HAP-1 (cell line): Measurements from ENCODE around the gene SH3PXD2B.

ENCODE experiments used
- DNase-seq, 2 experiments: peaks; one replicate each; pipeline ENCODE4 v3.0.0-alpha.2; 2016 to 2020; ENCODE audit warnings: low spot score in 2 of 2
- H3K27me3 ChIP-seq: fragments of 250-450 bp; sonication (Bioruptor Pico); 2 replicates; pipeline ENCODE4 v1.5.1; 2020; ENCODE audit warnings: low read depth, mild to moderate bottlenecking, moderate library complexity
- H3K36me3 ChIP-seq: fragments of 250-450 bp; sonication (Bioruptor Pico); replicated peaks from 2 replicates; pipeline ENCODE4 v1.5.1; 2020; ENCODE audit warnings: mild to moderate bottlenecking
- H3K4me1 ChIP-seq: fragments of 250-450 bp; sonication (Bioruptor Pico); 2 replicates; pipeline ENCODE4 v1.5.1; 2020; ENCODE audit warnings: mild to moderate bottlenecking
- H3K4me3 ChIP-seq: fragments of 250-450 bp; sonication (Bioruptor Pico); 2 replicates; pipeline ENCODE4 v1.5.1; 2020; ENCODE audit warnings: mild to moderate bottlenecking, moderate library complexity
- H3K9me3 ChIP-seq: fragments of 250-450 bp; sonication (Bioruptor Pico); 2 replicates; pipeline ENCODE4 v1.5.1; 2020; ENCODE audit warnings: mild to moderate bottlenecking, moderate library complexity
- in situ Hi-C: fragments of 300-500 bp; cut with MboI; formaldehyde crosslinking; loops from 3 replicates; pipeline ENCODE4 v1.14.3; 2020; ENCODE audit warnings: low sequenced_read_pairs, inconsistent platforms, mixed read lengths

SH3PXD2B gene

DNA sequence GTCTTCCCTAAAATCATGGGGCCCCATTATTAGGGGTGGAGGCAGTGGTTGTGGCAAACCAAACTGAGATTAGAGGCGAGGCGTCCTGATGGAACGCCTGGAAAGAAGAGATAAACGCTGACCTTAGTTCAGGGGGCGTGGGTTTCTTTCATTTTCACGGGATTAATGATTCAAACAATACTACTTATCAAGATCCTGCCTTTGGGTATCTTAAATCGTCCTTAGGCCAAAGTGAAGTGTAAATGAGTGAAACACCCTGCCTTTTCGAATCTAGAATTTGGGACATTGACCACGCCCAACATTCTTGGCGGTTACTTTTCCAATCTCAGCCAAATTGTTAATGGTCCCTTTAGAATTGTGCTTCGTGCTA is 169.7 kb downstream of the SH3PXD2B start:
- no peaks in the 10 kb centered on the region for H3K9me3 ChIP-seq
- H3K4me1 ChIP-seq, result peaks cover 20% of the 10 kb centered on the region
- H3K36me3 ChIP-seq, result no peaks in the 10 kb centered on the region
- DNase-seq, result peak; percentile 38 to 44
- H3K4me3 ChIP-seq, result peak overlapping the region; percentile 47
- no peaks in the 10 kb centered on the region for H3K27me3 ChIP-seq
- in situ Hi-C loops, result loop anchor here (10.0 to 25.0 kb wide), 2 partner anchors 180 to 372 kb away; no protein-coding TSS in a partner anchor

DNA sequence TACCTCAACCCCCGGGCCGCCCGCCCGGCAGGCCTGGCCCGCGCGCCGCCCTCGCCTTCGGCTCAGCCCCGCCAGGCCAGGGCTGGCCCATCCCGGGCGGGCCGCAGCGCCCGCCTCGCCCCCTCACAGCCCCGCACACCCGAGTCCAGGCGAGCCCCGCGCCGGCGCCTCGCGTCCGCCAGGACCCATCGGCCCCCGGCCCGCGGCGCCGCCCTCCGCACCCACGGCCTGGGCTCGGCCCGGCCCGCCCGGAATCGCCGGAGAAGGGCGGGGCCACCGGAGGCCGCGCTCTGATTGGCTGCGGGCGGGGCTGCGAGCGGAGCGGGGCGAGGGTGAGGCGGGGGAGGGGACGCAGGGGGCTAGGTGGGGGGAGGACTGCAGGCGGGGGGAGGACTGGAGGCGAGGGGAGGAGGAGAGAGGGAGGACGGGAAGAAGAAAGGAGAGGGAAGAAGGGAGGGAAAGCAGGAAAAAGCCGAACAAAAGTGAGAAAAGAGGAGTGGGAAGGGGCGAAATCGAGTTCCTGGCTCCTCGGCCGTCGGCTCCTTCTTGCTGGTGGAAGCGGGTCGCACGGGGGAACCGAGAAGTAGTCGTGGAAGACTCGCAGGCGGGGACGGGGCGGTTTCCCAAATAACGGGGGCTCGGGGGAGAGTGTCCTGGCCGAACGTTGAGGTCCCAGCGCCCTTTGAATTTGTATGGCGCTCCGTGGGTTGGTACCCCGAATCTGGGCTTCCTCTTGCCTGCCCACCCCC is 170.3 kb downstream of the SH3PXD2B start:
- no peaks in the 10 kb centered on the region for H3K9me3 ChIP-seq
- H3K27me3 ChIP-seq, result no peaks in the 10 kb centered on the region
- H3K4me1 ChIP-seq, result peaks cover 20% of the 10 kb centered on the region
- no peaks in the 10 kb centered on the region for H3K36me3 ChIP-seq
- H3K4me3 ChIP-seq, result peak overlapping the region; percentile 47
- in situ Hi-C loops, result loop anchor here (10.0 to 25.0 kb wide), 2 partner anchors 179 to 372 kb away; no protein-coding TSS in a partner anchor
- peak; percentile 81 to 91 for DNase-seq

DNA sequence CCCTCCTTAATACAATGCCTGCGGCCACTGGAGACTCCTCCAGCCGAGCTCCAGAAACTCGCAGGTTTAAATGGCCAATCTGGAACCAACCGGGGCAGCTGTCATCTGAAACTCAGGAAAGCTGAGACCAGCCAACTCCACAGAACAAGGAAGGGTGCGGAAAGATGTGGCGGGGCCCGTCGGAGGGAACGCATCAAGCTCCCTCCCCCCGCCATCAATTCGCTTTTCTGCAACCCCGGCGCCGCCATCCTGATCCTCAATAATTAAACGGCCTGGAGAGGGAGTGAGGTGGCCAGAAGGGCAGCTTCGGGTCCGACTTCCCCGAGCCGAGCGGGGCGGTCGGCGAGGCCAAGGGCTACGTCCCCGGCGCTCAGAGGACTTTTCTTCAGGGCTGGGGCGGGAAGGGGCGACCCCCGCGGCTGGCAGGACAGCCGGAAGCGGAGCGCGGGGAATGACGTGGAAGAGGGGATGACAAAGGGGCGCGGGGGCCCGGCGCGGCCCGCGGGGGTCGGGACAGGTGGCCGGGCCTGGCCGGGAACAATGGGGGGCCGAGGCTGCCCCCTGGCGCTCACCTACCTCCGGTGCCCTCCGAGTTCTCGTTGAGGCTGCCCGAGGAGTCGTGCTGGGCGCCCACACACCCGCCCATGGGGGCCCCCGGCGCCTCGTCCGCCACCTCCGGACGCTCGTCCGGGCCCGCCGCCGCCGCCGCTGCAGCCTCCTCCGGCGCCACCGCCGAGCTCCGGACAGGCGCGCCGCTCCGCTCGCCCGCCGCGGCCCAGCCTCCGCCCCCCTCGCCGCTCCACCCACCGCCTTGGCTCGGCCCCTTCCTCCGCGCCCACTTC is 171.1 kb downstream of the SH3PXD2B start, which contains the start of gene UBTD2:
Gene UBTD2, minus strand, starts transcription at position 745 of the 842 bp plus-strand sequence. Its CDS starts 99 bp downstream, at position 646.
- H3K36me3 ChIP-seq, result no peaks in the 10 kb centered on the region
- no peaks in the 10 kb centered on the region for H3K9me3 ChIP-seq
- H3K4me3 ChIP-seq, result peak within 1 kb of the TSS; percentile 89
- H3K4me1 ChIP-seq, result peaks cover 20% of the 10 kb centered on the region
- H3K27me3 ChIP-seq, result no peaks in the 10 kb centered on the region
- in situ Hi-C loops, result loop anchor here (10.0 to 25.0 kb wide), 2 partner anchors 178 to 371 kb away; no protein-coding TSS in a partner anchor
- DNase-seq, result peak; percentile 72 to 89

DNA sequence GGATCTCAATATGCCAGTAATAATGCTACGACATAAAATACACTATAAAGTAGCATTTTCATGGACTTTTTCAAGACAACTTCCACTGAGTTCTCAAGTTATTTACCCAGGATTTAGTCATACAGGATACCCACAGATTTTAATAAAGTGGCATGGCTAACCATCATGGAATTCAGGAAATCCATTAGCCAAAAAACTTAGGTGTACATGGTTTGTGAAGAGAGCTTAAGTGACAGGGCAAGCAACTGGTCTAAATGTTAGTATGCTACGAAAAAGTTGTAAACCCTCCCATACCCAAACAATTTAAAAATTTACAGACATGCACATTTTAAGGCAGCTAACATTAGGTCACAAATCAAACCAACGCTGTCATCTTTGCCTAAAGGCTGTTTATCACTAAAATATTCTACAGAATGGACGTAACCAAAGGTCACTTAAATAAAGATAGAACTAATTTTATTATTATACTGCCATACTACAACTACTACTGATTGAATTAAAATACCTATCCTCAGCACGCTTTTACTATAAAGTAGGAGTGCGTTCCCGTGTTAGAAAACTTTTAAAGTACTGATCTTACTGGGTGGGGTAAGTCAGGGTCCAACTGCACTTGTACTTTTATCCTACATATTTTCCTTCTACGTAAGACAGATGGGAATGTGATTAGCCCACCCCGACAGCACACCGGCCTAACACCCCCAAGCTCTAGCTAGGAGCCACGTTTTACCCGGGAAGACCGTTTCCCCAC is 171.9 kb downstream of the SH3PXD2B start:
- H3K9me3 ChIP-seq, result no peaks in the 10 kb centered on the region
- H3K36me3 ChIP-seq, result no peaks in the 10 kb centered on the region
- H3K4me3 ChIP-seq, result peak overlapping the region; percentile 89
- no peak for DNase-seq
- no peaks in the 10 kb centered on the region for H3K27me3 ChIP-seq
- peaks cover 20% of the 10 kb centered on the region for H3K4me1 ChIP-seq
- in situ Hi-C loops, result loop anchor here (10.0 to 25.0 kb wide), 2 partner anchors 178 to 370 kb away; no protein-coding TSS in a partner anchor

DNA sequence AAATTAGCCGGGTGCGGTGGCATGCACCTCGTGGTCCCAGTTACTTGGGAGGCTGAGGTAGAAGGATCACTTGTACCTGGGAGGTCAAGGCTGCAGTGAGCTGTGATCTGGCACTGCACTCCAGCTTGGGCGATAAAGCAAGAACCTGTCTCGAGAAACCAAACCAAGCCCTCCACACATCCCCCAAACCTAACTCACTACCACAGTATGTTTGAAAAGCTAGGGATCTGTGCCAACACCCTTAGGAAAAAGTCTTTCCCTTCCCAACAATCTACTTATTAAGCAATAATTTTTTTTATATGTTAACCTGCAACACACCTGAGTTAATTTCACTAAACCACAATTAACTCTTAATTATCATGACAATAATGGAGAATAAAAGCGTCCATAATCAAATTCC is 173.0 kb downstream of the SH3PXD2B start:
- DNase-seq, result no peak
- H3K27me3 ChIP-seq, result no peaks in the 10 kb centered on the region
- H3K36me3 ChIP-seq, result no peaks in the 10 kb centered on the region
- no peaks in the 10 kb centered on the region for H3K9me3 ChIP-seq
- H3K4me3 ChIP-seq, result peak overlapping the region; percentile 89
- in situ Hi-C loops, result loop anchor here (10.0 to 25.0 kb wide), 2 partner anchors 177 to 369 kb away; no protein-coding TSS in a partner anchor
- peaks cover 20% of the 10 kb centered on the region for H3K4me1 ChIP-seq

DNA sequence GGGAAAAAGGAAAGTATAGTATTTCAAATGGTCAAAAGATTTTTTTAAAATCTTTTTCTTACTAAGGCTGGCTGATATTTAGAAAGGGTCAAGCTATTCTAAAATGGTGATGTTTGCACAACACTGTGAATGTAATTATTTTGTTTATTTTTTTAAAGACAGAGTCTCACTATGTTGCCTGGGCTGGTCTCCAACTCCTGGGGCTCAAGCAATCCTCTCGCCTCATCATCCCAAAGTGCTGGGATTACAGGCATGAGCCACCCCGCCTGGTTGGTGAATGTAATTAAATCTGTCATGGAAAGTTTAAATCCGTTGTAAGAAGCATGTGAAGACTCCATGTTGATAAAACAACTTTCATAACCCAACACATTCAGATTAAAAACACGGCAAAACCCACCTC is 173.4 kb downstream of the SH3PXD2B start:
- H3K4me3 ChIP-seq, result no peak overlapping the region
- peak; percentile 19 to 35 for DNase-seq
- no peaks in the 10 kb centered on the region for H3K9me3 ChIP-seq
- no peaks in the 10 kb centered on the region for H3K36me3 ChIP-seq
- H3K4me1 ChIP-seq, result peaks cover 20% of the 10 kb centered on the region
- H3K27me3 ChIP-seq, result no peaks in the 10 kb centered on the region
- in situ Hi-C loops, result loop anchor here (10.0 to 25.0 kb wide), 2 partner anchors 176 to 369 kb away; no protein-coding TSS in a partner anchor

DNA sequence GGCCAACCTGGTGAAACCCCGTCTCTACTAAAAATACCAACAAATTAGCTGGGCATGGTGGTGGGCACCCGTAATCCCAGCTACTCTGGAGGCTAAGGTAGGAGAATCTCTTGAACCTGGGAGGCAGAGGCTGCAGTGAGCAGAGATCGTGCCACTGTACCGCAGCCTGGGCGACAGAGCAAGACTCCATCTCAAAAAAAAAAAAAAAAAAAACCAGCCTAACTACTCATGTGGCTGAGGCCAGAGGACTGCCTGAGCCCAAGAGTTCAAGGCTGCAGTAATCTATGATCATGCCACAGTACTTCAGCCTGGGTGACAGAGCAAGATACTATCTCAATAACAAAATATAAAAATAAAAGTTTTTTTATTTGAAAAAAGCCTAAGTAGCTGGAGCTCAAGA is 174.0 kb downstream of the SH3PXD2B start:
- Histone ChIP-seq H3K9me3 (no peaks in the 10 kb centered on the region), H3K27me3 (no peaks in the 10 kb centered on the region), H3K4me1 (peaks cover 20% of the 10 kb centered on the region), H3K4me3 (no peak overlapping the region), H3K36me3 (no peaks in the 10 kb centered on the region)
- DNase-seq, result no peak
- in situ Hi-C loops, result loop anchor here (10.0 to 25.0 kb wide), 2 partner anchors 176 to 368 kb away; no protein-coding TSS in a partner anchor

DNA sequence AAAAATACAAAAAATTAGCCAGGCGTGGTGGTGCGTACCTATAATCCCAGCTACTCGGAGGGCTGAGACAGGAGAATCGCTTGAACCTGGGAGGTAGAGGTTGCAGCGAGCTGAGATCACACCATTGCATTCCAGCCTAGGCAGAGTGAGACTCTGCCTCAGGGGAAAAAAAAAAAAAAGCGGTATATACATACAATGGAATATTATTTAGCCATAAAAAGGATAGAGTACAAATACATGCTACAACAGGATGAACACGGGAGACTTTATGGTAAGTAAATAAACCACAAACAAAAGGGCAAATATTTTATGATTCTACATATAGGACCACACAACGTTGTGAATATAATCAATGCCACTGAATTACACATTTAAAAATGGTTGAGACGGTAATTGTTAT is 176.0 kb downstream of the SH3PXD2B start:
- no peak overlapping the region for H3K4me3 ChIP-seq
- no peaks in the 10 kb centered on the region for H3K36me3 ChIP-seq
- no peaks in the 10 kb centered on the region for H3K27me3 ChIP-seq
- in situ Hi-C loops, result loop anchor here (25.0 kb wide), 1 partner anchor 366 kb away; no protein-coding TSS in a partner anchor
- H3K9me3 ChIP-seq, result no peaks in the 10 kb centered on the region
- H3K4me1 ChIP-seq, result peaks cover 10% of the 10 kb centered on the region; the same call in 1 of the 2 replicates
- DNase-seq, result no peak

DNA sequence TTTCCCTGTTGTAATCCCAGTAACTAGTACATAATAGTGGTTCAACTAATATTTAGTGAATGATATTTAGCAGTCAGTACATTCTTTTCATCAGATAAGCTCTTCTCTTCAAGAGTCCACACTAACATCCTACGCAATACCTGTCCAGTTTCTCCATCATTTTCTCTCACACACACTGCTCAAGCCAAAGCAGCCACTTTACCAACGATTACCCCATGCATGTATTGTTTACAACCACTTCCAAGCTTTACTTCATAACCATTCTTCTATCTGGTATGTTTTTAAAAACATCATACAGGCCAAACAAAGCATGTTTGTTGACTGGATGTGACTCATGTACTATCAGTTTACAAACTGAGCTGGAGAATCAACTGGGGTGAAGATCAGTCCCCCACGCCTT is 178.1 kb downstream of the SH3PXD2B start:
- DNase-seq, result no peak
- peaks cover 2% of the 10 kb centered on the region; the same call in 1 of the 2 replicates for H3K4me1 ChIP-seq
- H3K9me3 ChIP-seq, result no peaks in the 10 kb centered on the region
- in situ Hi-C loops, result loop anchor here (25.0 kb wide), 1 partner anchor 364 kb away; no protein-coding TSS in a partner anchor
- H3K4me3 ChIP-seq, result no peak overlapping the region
- H3K36me3 ChIP-seq, result no peaks in the 10 kb centered on the region
- no peaks in the 10 kb centered on the region for H3K27me3 ChIP-seq
